H9 (cell line): ENCODE results near the gene P2RX5. TPM values are rescaled to one million over a fixed set of nuclear protein-coding genes. Genes with fewer than 3 reads are reported as not detected.

ENCODE experiments used
- DNase-seq: peaks from one replicate; pipeline ENCODE4 v3.0.0-alpha.2; 2017
- H2AFZ ChIP-seq: one replicate; pipeline ENCODE4 v1.6.1; 2013; ENCODE audit warnings: mild to moderate bottlenecking, low read length, control low read depth, moderate library complexity
- H2AK5ac ChIP-seq: 2 replicates; pipeline ENCODE4 v1.6.1; 2013; ENCODE audit warnings: low read length, control low read depth, mixed read lengths; ENCODE audit not compliant: insufficient read length
- H2BK120ac ChIP-seq: one replicate; pipeline ENCODE4 v1.6.1; 2013; ENCODE audit warnings: low read depth, mild to moderate bottlenecking, low read length, control low read depth, inconsistent platforms; ENCODE audit not compliant: poor library complexity, severe bottlenecking
- H2BK12ac ChIP-seq: 2 replicates; pipeline ENCODE4 v1.6.1; 2013; ENCODE audit warnings: low read length, control low read depth, mixed read lengths, low read depth; ENCODE audit not compliant: insufficient read length
- H2BK15ac ChIP-seq: 2 replicates; pipeline ENCODE4 v1.6.1; 2013; ENCODE audit warnings: low read depth, low read length, control low read depth
- H2BK20ac ChIP-seq: one replicate; pipeline ENCODE4 v1.6.1; 2013; ENCODE audit warnings: low read depth, mild to moderate bottlenecking, low read length, control low read depth, inconsistent platforms; ENCODE audit not compliant: poor library complexity, severe bottlenecking
- H2BK5ac ChIP-seq: 2 replicates; pipeline ENCODE4 v1.6.1; 2013; ENCODE audit warnings: low read length, control low read depth, mixed read lengths; ENCODE audit not compliant: insufficient read length
- H3K14ac ChIP-seq: 2 replicates; pipeline ENCODE4 v1.6.1; 2013; ENCODE audit warnings: low read length, control low read depth; ENCODE audit not compliant: insufficient read depth
- H3K18ac ChIP-seq: 2 replicates; pipeline ENCODE4 v1.6.1; 2013; ENCODE audit warnings: low read depth, mild to moderate bottlenecking, mixed read lengths, low read length, control low read depth; ENCODE audit not compliant: insufficient read length
- H3K23ac ChIP-seq: 2 replicates; pipeline ENCODE4 v1.6.1; 2013; ENCODE audit warnings: low read length, control low read depth, mixed read lengths, low read depth; ENCODE audit not compliant: insufficient read length
- H3K23me2 ChIP-seq: 2 replicates; pipeline ENCODE4 v1.6.1; 2013; ENCODE audit warnings: low read depth, mild to moderate bottlenecking, mixed read lengths, low read length, control low read depth; ENCODE audit not compliant: insufficient read length, poor library complexity, severe bottlenecking
- H3K27ac ChIP-seq: 2 replicates; pipeline ENCODE4 v1.5.1; 2013; ENCODE audit warnings: low read length, control low read depth, mixed read lengths, low read depth; ENCODE audit not compliant: insufficient read length
- H3K27me3 ChIP-seq: 2 replicates; pipeline ENCODE4 v1.6.1; 2013; ENCODE audit warnings: low read length, control low read depth, inconsistent platforms; ENCODE audit not compliant: insufficient read depth
- H3K4ac ChIP-seq: 2 replicates; pipeline ENCODE4 v1.6.1; 2013; ENCODE audit warnings: low read depth, mild to moderate bottlenecking, control low read depth, inconsistent platforms, low read length, moderate library complexity
- H3K4me1 ChIP-seq: 2 replicates; pipeline ENCODE4 v1.6.1; 2013; ENCODE audit warnings: low read length, control low read depth, inconsistent platforms; ENCODE audit not compliant: insufficient read depth
- H3K4me2 ChIP-seq: 2 replicates; pipeline ENCODE4 v1.6.1; 2013; ENCODE audit warnings: low read length, control low read depth, mixed read lengths; ENCODE audit not compliant: insufficient read length, insufficient read depth
- H3K56ac ChIP-seq: 2 replicates; pipeline ENCODE4 v1.6.1; 2013; ENCODE audit warnings: low read depth, mild to moderate bottlenecking, mixed read lengths, low read length, control low read depth; ENCODE audit not compliant: insufficient read length
- H3K79me1 ChIP-seq: 2 replicates; pipeline ENCODE4 v1.6.1; 2013; ENCODE audit warnings: low read depth, mild to moderate bottlenecking, moderate library complexity, low read length, control low read depth, inconsistent platforms; ENCODE audit not compliant: insufficient read depth, poor library complexity, severe bottlenecking
- H3K79me2 ChIP-seq: 2 replicates; pipeline ENCODE4 v1.6.1; 2013; ENCODE audit warnings: low read length, control low read depth, inconsistent platforms; ENCODE audit not compliant: insufficient read depth
- H3K9ac ChIP-seq: 2 replicates; pipeline ENCODE4 v1.6.1; 2013; ENCODE audit warnings: low read length, control low read depth, mixed read lengths; ENCODE audit not compliant: insufficient read length; ENCODE audit errors: extremely low read depth
- H3K9me3 ChIP-seq: one replicate; pipeline ENCODE4 v1.6.1; 2013; ENCODE audit warnings: low read depth, low read length, inconsistent platforms; ENCODE audit not compliant: control insufficient read depth
- H3T11ph ChIP-seq: one replicate; pipeline ENCODE4 v1.6.1; 2013; ENCODE audit warnings: mild to moderate bottlenecking, low read length, control low read depth, inconsistent platforms
- H4K20me1 ChIP-seq: one replicate; pipeline ENCODE4 v1.6.1; 2013; ENCODE audit not compliant: control insufficient read depth, insufficient read length, insufficient read depth
- H4K5ac ChIP-seq: 2 replicates; pipeline ENCODE4 v1.6.1; 2013; ENCODE audit warnings: low read depth, mild to moderate bottlenecking, mixed read lengths, low read length, control low read depth; ENCODE audit not compliant: insufficient read length
- H4K8ac ChIP-seq: replicated peaks from 2 replicates; pipeline ENCODE4 v1.6.1; 2013; ENCODE audit warnings: low read length, control low read depth, mixed read lengths, low read depth; ENCODE audit not compliant: insufficient read length
- H4K91ac ChIP-seq: 2 replicates; pipeline ENCODE4 v1.6.1; 2013; ENCODE audit warnings: low read depth, mild to moderate bottlenecking, moderate library complexity, mixed read lengths, low read length, control low read depth; ENCODE audit not compliant: insufficient read length
- H3K27ac Mint-ChIP-seq, 3 experiments: 2 replicates in 2 of 3; 3 replicates in 1 of 3; pipeline ENCODE4 v1.8.0; 2020 to 2021; ENCODE audit warnings: mixed read lengths in 3 of 3, mild to moderate bottlenecking in 1 of 3, moderate library complexity in 1 of 3
- H3K27me3 Mint-ChIP-seq: 2 replicates; pipeline ENCODE4 v1.8.0; 2021; ENCODE audit warnings: low read depth, mild to moderate bottlenecking, moderate library complexity, mixed read lengths
- H3K36me3 Mint-ChIP-seq, 3 experiments: 2 replicates in 2 of 3; 3 replicates in 1 of 3; pipeline ENCODE4 v1.8.0; 2020 to 2021; ENCODE audit warnings: low read depth in 3 of 3, mixed read lengths in 3 of 3; ENCODE audit not compliant: insufficient read depth in 1 of 3
- H3K4me1 Mint-ChIP-seq, 2 experiments: 2 replicates each; pipeline ENCODE4 v1.8.0; 2020; ENCODE audit warnings: mixed read lengths in 2 of 2
- H3K4me3 Mint-ChIP-seq, 2 experiments: 2 replicates in 1 of 2; 3 replicates in 1 of 2; pipeline ENCODE4 v1.8.0; 2020 to 2021; ENCODE audit warnings: mild to moderate bottlenecking in 2 of 2, mixed read lengths in 2 of 2, moderate library complexity in 1 of 2
- H3K9me3 Mint-ChIP-seq, 2 experiments: 2 replicates in 1 of 2; 3 replicates in 1 of 2; pipeline ENCODE4 v1.8.0; 2020; ENCODE audit warnings: mild to moderate bottlenecking in 2 of 2, mixed read lengths in 2 of 2, moderate library complexity in 1 of 2
- CTCF ChIP-seq: fragments of 200-600 bp; sonication (generic); conservative IDR thresholded peaks from 3 replicates; pipeline ENCODE4 v1.8.0; 2021; ENCODE audit warnings: antibody characterized with exemption, mild to moderate bottlenecking
- WGBS: extraction: QIAGEN DNeasy Blood & Tissue Kit; methylation state at CpG from one replicate; pipeline ENCODE4 v1.1.7; 2013; ENCODE audit warnings: missing lambda C conversion rate, low lambda C conversion rate, mixed read lengths; ENCODE audit not compliant: insufficient read length; ENCODE audit errors: extremely low coverage; 5-methylcytosine and 5-hydroxymethylcytosine counted together
- total RNA-seq: library from RNA; stranded (reverse); gene quantifications from 2 replicates; pipeline ENCODE4 v1.2.1, GENCODE V29; 2021

P2RX5 gene
- total RNA-seq, 1 experiment from 2014 or later, result 4.7 TPM

- Histone ChIP-seq H4K8ac (no peak overlapping the region), H3K27me3 (no peaks in the 10 kb centered on the region), H3K79me1 (no peaks in the 10 kb centered on the region), H3K18ac (no peak overlapping the region), H2BK12ac (no peak overlapping the region), H3K14ac (no peak overlapping the region), H3K4me2 (no peak overlapping the region), H3K56ac (no peak overlapping the region), H2BK15ac (no peak overlapping the region), H4K20me1 (no peaks in the 10 kb centered on the region), H3K23me2 (no peaks in the 10 kb centered on the region), H3T11ph (no peak overlapping the region), H4K5ac (no peak overlapping the region), H3K4ac (no peak overlapping the region), H3K23ac (no peak overlapping the region), H3K9ac (no peak overlapping the region), H2AK5ac (no peak overlapping the region), H3K9me3 (no peaks in the 10 kb centered on the region), H3K79me2 (no peaks in the 10 kb centered on the region), H2AFZ (no peak overlapping the region), H4K91ac (no peak overlapping the region), H2BK5ac (no peak overlapping the region), H2BK120ac (no peak overlapping the region), H3K4me1 (no peaks in the 10 kb centered on the region), H3K27ac (no peak overlapping the region), H2BK20ac (no peak overlapping the region)
- no CpG with 5 or more reads among the region's 8 CpGs for WGBS
- Mint-ChIP-seq H3K27ac (no peak overlapping the region), H3K4me3 (no peak overlapping the region), H3K36me3 (peaks cover 9 to 55% (median 27%) of the 10 kb centered on the region in 3 experiments; a peak in 6 of 7 replicates), H3K4me1 (peaks cover 0 to 2% of the 10 kb centered on the region in 2 experiments; a peak in 1 of 4 replicates), H3K27me3 (no peaks in the 10 kb centered on the region), H3K9me3 (no peaks in the 10 kb centered on the region)
- TF ChIP-seq CTCF, result no peak
- no peak for DNase-seq
Measured at GRCh38 chr17:3715296-3715695, 19.3 kb upstream of the P2RX5 start.
